Fibroblast of lung (primary cell): ENCODE results near the gene TYMS.

Source experiments
- CTCF ChIP-seq, 2 donors: IDR thresholded peaks in 1 of 2; conservative IDR thresholded peaks in 1 of 2; 1 replicate in 1 of 2; 2 replicates in 1 of 2; pipeline ENCODE4 v1.5.1; 2011 to 2012; ENCODE audit warnings: low read length in 2 of 2, control low read depth in 1 of 2, inconsistent platforms in 1 of 2, low read depth in 1 of 2, mild to moderate bottlenecking in 1 of 2
- EZH2 ChIP-seq: IDR thresholded peaks from 2 replicates; pipeline ENCODE4 v1.5.1; 2012; ENCODE audit warnings: low read length, control low read depth, mild to moderate bottlenecking; ENCODE audit errors: missing control alignments

- no peak for TF ChIP-seq CTCF (conservative IDR thresholded peaks at IDR 0.05 in 1 of 2, IDR thresholded peaks at IDR 0.05 in 1 of 2; ENCODE audit: low read depth in 1 of 2, low read length in 2 of 2)
- TF ChIP-seq EZH2, result no peak
Observed at GRCh38 chr18:669077-669476, 11.6 kb downstream of the TYMS start.
